Esophagus squamous epithelium (tissue), 5 donors: ENCODE measurements around the gene NEO1. TPM values are rescaled to one million over a fixed set of nuclear protein-coding genes. Genes with fewer than 3 reads are reported as not detected.

Source experiments
- DNase-seq: peaks from one replicate; lab custom pipeline; 2025; lab: John Stamatoyannopoulos, UW
- H3K27ac ChIP-seq, 4 donors: fragments of 200-600 bp; sonication (generic); one replicate each; pipeline ENCODE4 v1.5.1; 2016 to 2019; ENCODE audit warnings: mild to moderate bottlenecking in 1 of 4
- H3K27me3 ChIP-seq, 4 donors: fragments of 200-600 bp; sonication (generic); 1 replicate in 3 of 4; 2 replicates in 1 of 4; pipeline versions ENCODE4 v1.5.1 to v1.6.0; 2017 to 2021; ENCODE audit warnings: antibody characterized with exemption in 1 of 4
- H3K36me3 ChIP-seq, 3 donors: fragments of 200-600 bp; sonication (generic); one replicate each; pipeline ENCODE4 v1.5.1; 2016 to 2019
- H3K4me1 ChIP-seq, 3 donors: fragments of 200-600 bp; sonication (generic); one replicate each; pipeline ENCODE4 v1.5.1; 2017 to 2019
- H3K4me3 ChIP-seq, 4 donors: fragments of 200-600 bp; sonication (generic); 1 replicate in 3 of 4; 2 replicates in 1 of 4; pipeline ENCODE4 v1.5.1; 2016 to 2019; ENCODE audit warnings: mild to moderate bottlenecking in 2 of 4, moderate library complexity in 1 of 4
- H3K9me3 ChIP-seq, 3 donors: fragments of 200-600 bp; sonication (generic); one replicate each; pipeline ENCODE4 v1.5.1; 2016 to 2019
- CTCF ChIP-seq, 6 experiments: fragments of 450-650 bp in 4 of 6; fragments of 200-600 bp in 2 of 6; sonication (generic) in 2 of 6; IDR thresholded peaks; one replicate each; pipeline ENCODE4 v1.5.1; 2016 to 2019; ENCODE audit warnings: antibody characterized with exemption in 6 of 6, mild to moderate bottlenecking in 4 of 6, moderate library complexity in 4 of 6
- POLR2A ChIP-seq, 4 donors: fragments of 450-650 bp; IDR thresholded peaks; one replicate each; pipeline ENCODE4 v1.6.1; 2017; ENCODE audit warnings: antibody characterized with exemption in 4 of 4, mild to moderate bottlenecking in 4 of 4, moderate library complexity in 3 of 4
- WGBS, 2 donors: methylation state at CpG; one replicate each; pipeline ENCODE4 v1.1.5; 2018; 5-methylcytosine and 5-hydroxymethylcytosine counted together
- intact Hi-C: fragments of 100-400 bp; cut with DNase I; formaldehyde crosslinking; loops from one replicate; pipeline ENCODE4 v1.15.0; 2022
- total RNA-seq, 4 donors: library from RNA; depleted of rRNA; stranded (reverse); fragments of >200 nt; gene quantifications; one replicate each; pipeline ENCODE4 v1.1.0, GENCODE V29; 2016
- donor health status: DM: yes; HTN: yes; CAD: no.

NEO1 gene
- total RNA-seq, 4 donors from 2014 or later = 9.2 to 32.0 (median 15.0) TPM

GRCh38 chr15:73105064-73105463 lies 52.8 kb downstream of the NEO1 start:
- Histone ChIP-seq H3K36me3 (no peaks in the 10 kb centered on the region), H3K4me3 (no peak overlapping the region), H3K27ac (no peak overlapping the region), H3K4me1 (no peaks in the 10 kb centered on the region), H3K9me3 (no peaks in the 10 kb centered on the region), H3K27me3 (no peaks in the 10 kb centered on the region)
- TF ChIP-seq POLR2A (IDR thresholded peaks at IDR 0.05) = no peak
- no peak for TF ChIP-seq CTCF (IDR thresholded peaks at IDR 0.05)
- WGBS, 2 donors = 91 to 97% methylated on average over 3 of the region's 3 CpGs
- intact Hi-C loops = no loop called here
- DNase-seq = no peak

DNA sequence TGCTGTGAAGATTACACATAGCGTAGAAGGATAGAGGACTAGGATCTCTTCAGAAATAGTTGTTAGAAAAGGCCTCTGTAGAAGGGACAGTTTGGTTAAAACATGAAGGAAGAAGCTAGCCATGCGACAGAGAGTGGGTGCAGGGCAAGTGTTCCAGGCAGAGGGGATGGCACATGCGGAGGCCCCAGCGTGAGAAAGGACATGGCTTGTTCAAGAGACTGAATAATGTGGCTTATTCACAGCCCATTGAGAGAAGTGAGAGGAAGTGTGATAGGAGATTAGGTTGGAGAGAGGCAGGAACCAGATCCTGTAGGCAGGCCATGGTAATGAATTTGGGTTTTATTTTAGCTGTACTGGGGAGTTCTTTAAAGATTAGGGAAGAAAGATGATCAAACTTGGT lies 56.4 kb downstream of the NEO1 start:
- Histone ChIP-seq H3K4me1 (no peaks in the 10 kb centered on the region), H3K9me3 (no peaks in the 10 kb centered on the region), H3K27ac (no peak overlapping the region), H3K36me3 (no peaks in the 10 kb centered on the region), H3K27me3 (no peaks in the 10 kb centered on the region), H3K4me3 (no peak overlapping the region)
- 80 to 81% methylated on average over 4 of the region's 4 CpGs for WGBS, 2 donors
- DNase-seq = no peak
- TF ChIP-seq POLR2A (IDR thresholded peaks at IDR 0.05) (no peak), CTCF (IDR thresholded peaks at IDR 0.05) (no peak)
- intact Hi-C loops = no loop called here

DNA sequence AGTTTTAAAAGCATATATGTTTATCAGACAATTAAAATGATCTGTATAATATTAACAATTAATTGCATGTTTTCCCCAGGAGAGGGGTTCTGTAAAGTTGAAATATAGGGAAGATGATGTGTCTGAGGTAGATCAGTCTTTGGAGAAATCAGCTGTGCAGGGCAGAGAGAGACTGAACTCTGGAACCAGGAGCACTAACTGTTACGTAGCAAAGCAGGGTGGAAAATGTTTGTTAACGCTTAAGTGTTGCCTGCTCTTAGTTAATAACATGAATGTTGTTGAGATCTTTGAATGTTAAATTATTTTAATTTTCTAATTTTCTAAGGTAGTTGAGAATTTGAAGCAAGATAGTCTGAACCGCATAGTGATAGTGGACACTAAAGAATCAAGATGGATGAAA lies 57.5 kb downstream of the NEO1 start:
- TF ChIP-seq POLR2A (IDR thresholded peaks at IDR 0.05) (no peak), CTCF (IDR thresholded peaks at IDR 0.05) (no peak)

DNA sequence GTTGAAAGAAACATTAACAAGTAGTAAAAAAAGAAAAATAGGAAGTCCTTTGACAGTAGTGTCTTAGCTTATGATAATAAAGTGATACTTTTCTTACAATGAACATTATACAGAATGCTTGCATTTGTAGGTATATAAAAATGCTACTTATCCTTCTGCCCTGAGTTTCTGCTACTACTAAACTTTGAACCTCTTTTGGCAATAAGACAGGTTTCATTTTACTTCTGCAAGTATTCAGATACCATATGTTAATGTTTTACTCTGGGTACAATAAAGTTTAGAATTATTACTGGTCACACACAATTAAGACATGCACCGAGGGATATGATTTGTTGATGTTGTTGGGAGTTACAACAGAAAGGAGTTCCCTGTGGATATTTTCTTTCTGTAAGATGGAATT lies 57.9 kb downstream of the NEO1 start:
- Histone ChIP-seq H3K36me3 (no peaks in the 10 kb centered on the region), H3K4me3 (no peak overlapping the region), H3K27me3 (no peaks in the 10 kb centered on the region), H3K27ac (no peak overlapping the region), H3K9me3 (no peaks in the 10 kb centered on the region), H3K4me1 (no peaks in the 10 kb centered on the region)
- TF ChIP-seq POLR2A (IDR thresholded peaks at IDR 0.05) = no peak
- TF ChIP-seq CTCF (IDR thresholded peaks at IDR 0.05) = no peak
- DNase-seq = no peak
- WGBS, 2 donors = 67 to 96% methylated on average over 1 of the region's 1 CpG
- intact Hi-C loops = no loop called here

More for the DNA sequence above, 57.5 kb downstream of the NEO1 start:
- Histone ChIP-seq H3K9me3 (no peaks in the 10 kb centered on the region), H3K4me1 (no peaks in the 10 kb centered on the region), H3K4me3 (no peak overlapping the region), H3K36me3 (no peaks in the 10 kb centered on the region), H3K27ac (no peak overlapping the region), H3K27me3 (no peaks in the 10 kb centered on the region)
- WGBS, 2 donors = 68 to 73% methylated on average over 3 of the region's 3 CpGs
- no peak for DNase-seq
- intact Hi-C loops = no loop called here

DNA sequence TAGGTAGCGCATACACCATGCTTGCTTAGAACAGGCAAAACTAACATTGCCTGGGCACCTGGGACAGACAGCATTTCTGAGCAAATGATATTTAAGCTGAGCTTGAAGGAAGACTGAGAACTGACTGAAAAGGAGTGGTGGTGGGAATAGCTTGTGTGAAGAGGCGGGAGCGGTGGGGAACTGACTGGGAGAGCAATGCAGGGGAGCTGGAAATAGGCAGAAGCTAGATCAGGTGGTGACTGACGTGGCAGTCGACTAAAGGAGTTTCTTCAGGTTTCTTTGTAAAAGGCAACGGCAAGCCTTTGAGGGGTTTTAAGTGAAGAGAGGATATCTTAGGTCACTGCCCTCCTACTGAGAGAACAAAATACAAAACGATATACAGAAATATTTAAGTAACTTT lies 61.8 kb downstream of the NEO1 start:
- no peaks in the 10 kb centered on the region for H3K27me3 ChIP-seq
- peaks cover 0 to 16% (median 0%) of the 10 kb centered on the region in 3 donors for H3K36me3 ChIP-seq
- no peaks in the 10 kb centered on the region for H3K4me1 ChIP-seq
- no peak overlapping the region for H3K4me3 ChIP-seq
- WGBS, 2 donors = 82 to 85% methylated on average over 7 of the region's 7 CpGs
- intact Hi-C loops = no loop called here
- no peak for TF ChIP-seq POLR2A (IDR thresholded peaks at IDR 0.05)
- H3K27ac ChIP-seq = no peak overlapping the region
- DNase-seq = no peak
- H3K9me3 ChIP-seq = no peaks in the 10 kb centered on the region

GRCh38 chr15:73116164-73116563 lies 63.9 kb downstream of the NEO1 start:
- H3K27ac ChIP-seq = no peak overlapping the region
- H3K36me3 ChIP-seq = peaks cover 0 to 16% (median 0%) of the 10 kb centered on the region in 3 donors
- TF ChIP-seq CTCF (IDR thresholded peaks at IDR 0.05) (no peak), POLR2A (IDR thresholded peaks at IDR 0.05) (no peak)
- intact Hi-C loops = no loop called here
- no peaks in the 10 kb centered on the region for H3K27me3 ChIP-seq
- no peaks in the 10 kb centered on the region for H3K4me1 ChIP-seq
- WGBS, 2 donors = 93% methylated on average over 2 of the region's 2 CpGs
- no peak overlapping the region for H3K4me3 ChIP-seq
- no peak for DNase-seq
- no peaks in the 10 kb centered on the region for H3K9me3 ChIP-seq
